MM.1S (cell line): Measurements from ENCODE around the gene SZT2.
"Not testable (repeated sequence)": the region's sequence is repeated elsewhere in the genome, so short reads cannot be mapped to it uniquely, and the experiment has no call there.

Experiments used
- DNase-seq: peaks from one replicate; pipeline ENCODE4 v3.0.0-alpha.2; 2015
- H2AFZ ChIP-seq: fragments of 300-600 bp; sonication (generic); 2 replicates; pipeline ENCODE4 v1.6.0; 2016; ENCODE audit warnings: antibody characterized with exemption, low read length
- H3F3A ChIP-seq: fragments of 300-600 bp; sonication (generic); 2 replicates; pipeline ENCODE4 v1.6.1; 2016; ENCODE audit warnings: mild to moderate bottlenecking, antibody characterized with exemption, low read length, moderate library complexity, mixed read lengths; ENCODE audit not compliant: insufficient read depth
- H3K27ac ChIP-seq: fragments of 300-600 bp; sonication (generic); 2 replicates; pipeline ENCODE4 v1.5.1; 2016; ENCODE audit warnings: mild to moderate bottlenecking, low read length
- H3K27me3 ChIP-seq: fragments of 300-600 bp; sonication (generic); replicated peaks from 2 replicates; pipeline ENCODE4 v1.6.0; 2016; ENCODE audit warnings: low read length; ENCODE audit not compliant: insufficient read depth
- H3K36me3 ChIP-seq: fragments of 300-600 bp; sonication (generic); replicated peaks from 2 replicates; pipeline ENCODE4 v1.6.1; 2016; ENCODE audit warnings: mild to moderate bottlenecking, low read length, mixed read lengths; ENCODE audit not compliant: insufficient read depth
- H3K4me1 ChIP-seq: fragments of 300-600 bp; sonication (generic); 2 replicates; pipeline ENCODE4 v1.6.1; 2016; ENCODE audit warnings: low read length, mixed read lengths
- H3K4me2 ChIP-seq: fragments of 300-600 bp; sonication (generic); 2 replicates; pipeline ENCODE4 v1.6.0; 2016; ENCODE audit warnings: low read depth, low read length
- H3K4me3 ChIP-seq: fragments of 300-600 bp; sonication (generic); 2 replicates; pipeline ENCODE4 v1.5.1; 2016; ENCODE audit warnings: low read length, mixed read lengths
- H3K79me2 ChIP-seq: fragments of 300-600 bp; sonication (generic); 2 replicates; pipeline ENCODE4 v1.6.1; 2016; ENCODE audit warnings: mixed run types, low read length, mixed read lengths
- H3K9ac ChIP-seq: fragments of 300-600 bp; sonication (generic); 2 replicates; pipeline ENCODE4 v1.6.1; 2016; ENCODE audit warnings: low read length, mixed read lengths
- H3K9me2 ChIP-seq: fragments of 300-600 bp; sonication (generic); replicated peaks from 2 replicates; pipeline ENCODE4 v1.6.1; 2016; ENCODE audit warnings: mild to moderate bottlenecking, low read length, mixed read lengths; ENCODE audit not compliant: insufficient read depth
- H3K9me3 ChIP-seq: fragments of 300-600 bp; sonication (generic); replicated peaks from 2 replicates; pipeline ENCODE4 v1.6.1; 2016; ENCODE audit warnings: mild to moderate bottlenecking, low read length, mixed read lengths; ENCODE audit not compliant: insufficient read depth
- H4K20me1 ChIP-seq: fragments of 300-600 bp; sonication (generic); 2 replicates; pipeline ENCODE4 v1.6.1; 2016; ENCODE audit warnings: mild to moderate bottlenecking, low read length, moderate library complexity, mixed read lengths; ENCODE audit not compliant: insufficient read depth
- CTCF ChIP-seq: fragments of 300-600 bp; sonication (generic); IDR thresholded peaks from 2 replicates; pipeline ENCODE4 v1.5.1; 2016; ENCODE audit warnings: antibody characterized with exemption, low read length, mixed read lengths
- EZH2 ChIP-seq: fragments of 300-600 bp; sonication (generic); optimal IDR thresholded peaks from 2 replicates; pipeline ENCODE3; 2017; ENCODE audit warnings: low read depth, mild to moderate bottlenecking, antibody characterized with exemption, low read length, mixed read lengths
- EZH2phosphoT487 ChIP-seq: fragments of 300-600 bp; sonication (generic); IDR thresholded peaks from 2 replicates; pipeline ENCODE4 v1.6.1; 2018; ENCODE audit warnings: antibody characterized with exemption, low read length

Gene SZT2

GRCh38 chr1:43499898-43500297, 110.2 kb downstream of the SZT2 start:
- no peaks in the 10 kb centered on the region for H3K9me3 ChIP-seq
- no peak overlapping the region for H3K4me2 ChIP-seq
- TF ChIP-seq EZH2, result no peak
- no peak for TF ChIP-seq CTCF
- no peak for TF ChIP-seq EZH2phosphoT487
- no peaks in the 10 kb centered on the region for H3F3A ChIP-seq
- no peak for DNase-seq
- H3K27ac ChIP-seq, result no peak overlapping the region
- H3K9me2 ChIP-seq, result no peaks in the 10 kb centered on the region
- H2AFZ ChIP-seq, result no peak overlapping the region
- no peaks in the 10 kb centered on the region for H3K79me2 ChIP-seq
- no peaks in the 10 kb centered on the region for H4K20me1 ChIP-seq
- no peak overlapping the region for H3K9ac ChIP-seq
- no peaks in the 10 kb centered on the region for H3K36me3 ChIP-seq
- H3K27me3 ChIP-seq, result no peaks in the 10 kb centered on the region
- no peaks in the 10 kb centered on the region for H3K4me1 ChIP-seq
- H3K4me3 ChIP-seq, result no peak overlapping the region

GRCh38 chr1:43501806-43502205, 112.1 kb downstream of the SZT2 start:
- H3K4me3 ChIP-seq, H3K4me2 ChIP-seq, DNase-seq, H4K20me1 ChIP-seq, H3F3A ChIP-seq, H3K27me3 ChIP-seq, H2AFZ ChIP-seq, H3K79me2 ChIP-seq, H3K27ac ChIP-seq, H3K4me1 ChIP-seq, H3K36me3 ChIP-seq, H3K9ac ChIP-seq, H3K9me3 ChIP-seq, H3K9me2 ChIP-seq: not testable (repeated sequence)

- Histone ChIP-seq H3K4me2 (no peak overlapping the region), H3K4me3 (no peak overlapping the region), H3K4me1 (no peaks in the 10 kb centered on the region), H3K9me2 (no peaks in the 10 kb centered on the region), H3K79me2 (no peaks in the 10 kb centered on the region), H3K9me3 (no peaks in the 10 kb centered on the region), H4K20me1 (no peaks in the 10 kb centered on the region), H3K36me3 (no peaks in the 10 kb centered on the region), H3F3A (no peaks in the 10 kb centered on the region), H3K9ac (no peak overlapping the region), H2AFZ (no peak overlapping the region), H3K27ac (no peak overlapping the region), H3K27me3 (no peaks in the 10 kb centered on the region)
- TF ChIP-seq EZH2phosphoT487 (no peak), EZH2 (no peak), CTCF (no peak)
- no peak for DNase-seq
Measured at GRCh38 chr1:43503534-43503933, 113.8 kb downstream of the SZT2 start.
